MG63 (cell line): ENCODE results near the gene CTSH. TPM values are rescaled to one million over a fixed set of nuclear protein-coding genes. Genes with fewer than 3 reads are reported as not detected.
A peak's percentile ranks its signal among the peaks of the same experiment; 100 is the strongest.

Experiments used
- DNase-seq: peaks from one replicate; pipeline ENCODE4 v3.0.0-alpha.2; 2020
- H3K27me3 ChIP-seq: fragments of 250-450 bp; sonication (Bioruptor Pico); 2 replicates; pipeline ENCODE4 v1.5.1; 2020; ENCODE audit warnings: mild to moderate bottlenecking, moderate library complexity
- H3K36me3 ChIP-seq: fragments of 250-450 bp; sonication (Bioruptor Pico); 2 replicates; pipeline ENCODE4 v1.5.1; 2020; ENCODE audit warnings: mild to moderate bottlenecking, moderate library complexity
- H3K4me3 ChIP-seq: fragments of 250-450 bp; sonication (Bioruptor Pico); 2 replicates; pipeline ENCODE4 v1.5.1; 2020; ENCODE audit warnings: mild to moderate bottlenecking, moderate library complexity
- H3K9me3 ChIP-seq: fragments of 250-450 bp; sonication (Bioruptor Pico); 2 replicates; pipeline ENCODE4 v1.5.1; 2020; ENCODE audit warnings: mild to moderate bottlenecking, moderate library complexity
- total RNA-seq: library from RNA; depleted of rRNA; stranded (reverse); fragments of >200 nt; shearing (Covaris generic); gene quantifications from 2 replicates; pipeline ENCODE4 v1.2.3, GENCODE V29; 2014; ENCODE audit warnings: low replicate concordance; rRNA removed

CTSH gene
- total RNA-seq, result 19.8 and 100 TPM in 2 replicates

- Histone ChIP-seq H3K9me3 (no peaks in the 10 kb centered on the region), H3K27me3 (peaks cover 7% of the 10 kb centered on the region), H3K4me3 (peak within 1 kb of the TSS; percentile 47), H3K36me3 (no peaks in the 10 kb centered on the region)
- peak; percentile 67 for DNase-seq
Observed at GRCh38 chr15:78944669-78945407, at the start of gene CTSH. TSS of gene CTSH (minus strand) at chr15:78945046. CDS start at chr15:78944981, 65 bp downstream.

- Histone ChIP-seq H3K27me3 (no peaks in the 10 kb centered on the region), H3K9me3 (no peaks in the 10 kb centered on the region), H3K36me3 (no peaks in the 10 kb centered on the region)
Observed at GRCh38 chr15:78993931-78994530, 49.2 kb upstream of the CTSH start.

GRCh38 chr15:78993257-78993930 lies 48.5 kb upstream of the CTSH start:
- Histone ChIP-seq H3K36me3 (no peaks in the 10 kb centered on the region), H3K4me3 (no peak overlapping the region), H3K9me3 (no peaks in the 10 kb centered on the region), H3K27me3 (no peaks in the 10 kb centered on the region)
- DNase-seq, result no peak

More at GRCh38 chr15:78993931-78994530, 49.2 kb upstream of the CTSH start:
- H3K4me3 ChIP-seq, result no peak overlapping the region
- no peak for DNase-seq

- Histone ChIP-seq H3K36me3 (peaks cover 2% of the 10 kb centered on the region; the same call in 1 of the 2 replicates), H3K4me3 (no peak overlapping the region), H3K27me3 (no peaks in the 10 kb centered on the region), H3K9me3 (no peaks in the 10 kb centered on the region)
- DNase-seq, result no peak
Observed at GRCh38 chr15:78992416-78993256, 47.8 kb upstream of the CTSH start.

GRCh38 chr15:78991879-78992278 lies 47.0 kb upstream of the CTSH start:
- DNase-seq, result no peak
- Histone ChIP-seq H3K9me3 (no peaks in the 10 kb centered on the region), H3K27me3 (no peaks in the 10 kb centered on the region), H3K4me3 (no peak overlapping the region), H3K36me3 (peaks cover 2% of the 10 kb centered on the region; the same call in 1 of the 2 replicates)

- Histone ChIP-seq H3K36me3 (peaks cover 2% of the 10 kb centered on the region; the same call in 1 of the 2 replicates), H3K9me3 (no peaks in the 10 kb centered on the region), H3K27me3 (no peaks in the 10 kb centered on the region), H3K4me3 (no peak overlapping the region)
- no peak for DNase-seq
Observed at GRCh38 chr15:78991476-78991875, 46.6 kb upstream of the CTSH start.

- Histone ChIP-seq H3K27me3 (no peaks in the 10 kb centered on the region), H3K4me3 (no peak overlapping the region), H3K9me3 (no peaks in the 10 kb centered on the region), H3K36me3 (peaks cover 2% of the 10 kb centered on the region; the same call in 1 of the 2 replicates)
- no peak for DNase-seq
Observed at GRCh38 chr15:78990278-78990677, 45.4 kb upstream of the CTSH start.

GRCh38 chr15:78989701-78990240 lies 44.9 kb upstream of the CTSH start:
- Histone ChIP-seq H3K4me3 (no peak overlapping the region), H3K36me3 (peaks cover 2% of the 10 kb centered on the region; the same call in 1 of the 2 replicates), H3K27me3 (no peaks in the 10 kb centered on the region), H3K9me3 (no peaks in the 10 kb centered on the region)
- DNase-seq, result no peak

- H3K27me3 ChIP-seq, result no peaks in the 10 kb centered on the region
- H3K4me3 ChIP-seq, result no peak overlapping the region
- no peaks in the 10 kb centered on the region for H3K9me3 ChIP-seq
- peak; percentile 89 for DNase-seq
- H3K36me3 ChIP-seq, result peaks cover 2% of the 10 kb centered on the region; the same call in 1 of the 2 replicates
Observed at GRCh38 chr15:78988361-78988911, 43.6 kb upstream of the CTSH start.

- H3K4me3 ChIP-seq, result no peak overlapping the region
- no peaks in the 10 kb centered on the region for H3K9me3 ChIP-seq
- no peak for DNase-seq
- no peaks in the 10 kb centered on the region for H3K27me3 ChIP-seq
- H3K36me3 ChIP-seq, result peaks cover 2% of the 10 kb centered on the region; the same call in 1 of the 2 replicates
Observed at GRCh38 chr15:78987556-78988360, 42.9 kb upstream of the CTSH start.

- Histone ChIP-seq H3K4me3 (no peak overlapping the region), H3K36me3 (peaks cover 2% of the 10 kb centered on the region; the same call in 1 of the 2 replicates), H3K9me3 (no peaks in the 10 kb centered on the region), H3K27me3 (no peaks in the 10 kb centered on the region)
- no peak for DNase-seq
Observed at GRCh38 chr15:78985859-78986475, 41.1 kb upstream of the CTSH start.

GRCh38 chr15:78984041-78984440 lies 39.2 kb upstream of the CTSH start:
- no peaks in the 10 kb centered on the region for H3K27me3 ChIP-seq
- no peak for DNase-seq
- peaks cover 2% of the 10 kb centered on the region; the same call in 1 of the 2 replicates for H3K36me3 ChIP-seq
- no peaks in the 10 kb centered on the region for H3K9me3 ChIP-seq
- no peak overlapping the region for H3K4me3 ChIP-seq

- Histone ChIP-seq H3K36me3 (peaks cover 2% of the 10 kb centered on the region; the same call in 1 of the 2 replicates), H3K4me3 (no peak overlapping the region), H3K9me3 (no peaks in the 10 kb centered on the region), H3K27me3 (no peaks in the 10 kb centered on the region)
- no peak for DNase-seq
Observed at GRCh38 chr15:78983146-78983918, 38.5 kb upstream of the CTSH start.

- Histone ChIP-seq H3K36me3 (no peaks in the 10 kb centered on the region), H3K9me3 (no peaks in the 10 kb centered on the region), H3K4me3 (no peak overlapping the region), H3K27me3 (no peaks in the 10 kb centered on the region)
- DNase-seq, result no peak
Observed at GRCh38 chr15:78982736-78983135, 37.9 kb upstream of the CTSH start.
